ENCODE data around the gene IRAK3.

IRAK3 gene, protein sequence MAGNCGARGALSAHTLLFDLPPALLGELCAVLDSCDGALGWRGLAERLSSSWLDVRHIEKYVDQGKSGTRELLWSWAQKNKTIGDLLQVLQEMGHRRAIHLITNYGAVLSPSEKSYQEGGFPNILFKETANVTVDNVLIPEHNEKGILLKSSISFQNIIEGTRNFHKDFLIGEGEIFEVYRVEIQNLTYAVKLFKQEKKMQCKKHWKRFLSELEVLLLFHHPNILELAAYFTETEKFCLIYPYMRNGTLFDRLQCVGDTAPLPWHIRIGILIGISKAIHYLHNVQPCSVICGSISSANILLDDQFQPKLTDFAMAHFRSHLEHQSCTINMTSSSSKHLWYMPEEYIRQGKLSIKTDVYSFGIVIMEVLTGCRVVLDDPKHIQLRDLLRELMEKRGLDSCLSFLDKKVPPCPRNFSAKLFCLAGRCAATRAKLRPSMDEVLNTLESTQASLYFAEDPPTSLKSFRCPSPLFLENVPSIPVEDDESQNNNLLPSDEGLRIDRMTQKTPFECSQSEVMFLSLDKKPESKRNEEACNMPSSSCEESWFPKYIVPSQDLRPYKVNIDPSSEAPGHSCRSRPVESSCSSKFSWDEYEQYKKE

GRCh38 chr12:66188584-66189485 is at the start of gene IRAK3:
TSS of gene IRAK3 (plus strand) at chr12:66189214. CDS start at chr12:66189300, 86 bp downstream.
- DNase-seq: peak; percentile 23

DNA sequence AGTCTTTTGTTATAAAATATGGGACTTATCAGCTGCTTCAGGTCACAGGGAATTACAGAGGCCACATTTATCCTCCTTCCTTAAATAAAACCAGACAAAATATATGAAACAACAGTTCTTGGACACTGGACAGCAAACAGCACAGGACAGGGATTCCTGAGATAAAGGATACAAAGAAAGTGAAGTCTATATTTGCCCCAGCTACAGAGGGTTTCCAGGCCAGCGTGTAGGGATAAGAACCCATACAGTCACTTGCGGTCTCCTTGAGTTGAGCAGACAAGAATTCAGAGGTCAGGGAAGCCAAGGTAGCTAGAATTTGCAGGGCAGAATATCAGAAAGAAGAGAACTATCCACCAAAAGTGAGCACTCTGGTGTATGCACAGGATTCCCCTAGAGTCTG is 49.7 kb upstream of the IRAK3 start:
- DNase-seq: no peak

DNA sequence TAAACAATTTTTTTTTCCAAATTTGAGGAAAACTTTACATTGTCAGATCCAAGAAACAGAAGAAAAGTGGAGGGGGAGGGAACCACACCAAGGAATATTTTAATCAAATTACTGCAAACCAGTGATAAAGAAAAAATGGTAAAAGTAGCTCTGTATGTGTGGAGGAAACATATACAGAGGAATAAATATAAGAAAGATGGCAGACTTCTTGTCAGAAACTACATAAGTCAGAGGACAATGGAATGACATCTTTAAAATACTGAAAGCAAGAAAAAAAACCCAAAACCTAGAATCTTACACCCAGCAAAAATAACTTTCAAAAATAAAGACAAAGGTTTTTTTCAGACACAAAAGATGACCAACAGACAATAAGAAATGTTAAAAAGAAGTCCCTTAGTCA is 48.3 kb upstream of the IRAK3 start:
- no peak for DNase-seq

- no peak for DNase-seq
Observed at GRCh38 chr12:66141299-66141698, 47.7 kb upstream of the IRAK3 start.

DNA sequence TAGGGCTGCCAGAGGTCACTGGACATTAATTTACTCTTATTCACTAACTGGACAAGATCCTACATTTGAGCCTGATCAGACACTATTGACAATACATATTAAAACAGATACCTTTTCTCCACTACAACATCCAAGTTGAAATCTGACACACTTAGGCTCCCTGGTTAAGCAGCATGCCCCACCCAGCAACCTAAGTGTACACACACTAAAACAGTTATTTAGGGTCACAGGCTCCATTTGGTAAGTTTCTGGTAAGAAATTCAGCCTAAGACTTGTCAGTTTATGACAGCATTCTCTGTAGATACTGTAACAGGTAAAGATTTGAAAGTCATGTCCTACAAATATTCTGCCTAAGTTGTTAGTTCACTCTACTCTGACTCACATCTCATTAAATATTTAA is 46.2 kb upstream of the IRAK3 start:
- no peak for DNase-seq

GRCh38 chr12:66143868-66144267 is 45.1 kb upstream of the IRAK3 start:
- DNase-seq: no peak

DNA sequence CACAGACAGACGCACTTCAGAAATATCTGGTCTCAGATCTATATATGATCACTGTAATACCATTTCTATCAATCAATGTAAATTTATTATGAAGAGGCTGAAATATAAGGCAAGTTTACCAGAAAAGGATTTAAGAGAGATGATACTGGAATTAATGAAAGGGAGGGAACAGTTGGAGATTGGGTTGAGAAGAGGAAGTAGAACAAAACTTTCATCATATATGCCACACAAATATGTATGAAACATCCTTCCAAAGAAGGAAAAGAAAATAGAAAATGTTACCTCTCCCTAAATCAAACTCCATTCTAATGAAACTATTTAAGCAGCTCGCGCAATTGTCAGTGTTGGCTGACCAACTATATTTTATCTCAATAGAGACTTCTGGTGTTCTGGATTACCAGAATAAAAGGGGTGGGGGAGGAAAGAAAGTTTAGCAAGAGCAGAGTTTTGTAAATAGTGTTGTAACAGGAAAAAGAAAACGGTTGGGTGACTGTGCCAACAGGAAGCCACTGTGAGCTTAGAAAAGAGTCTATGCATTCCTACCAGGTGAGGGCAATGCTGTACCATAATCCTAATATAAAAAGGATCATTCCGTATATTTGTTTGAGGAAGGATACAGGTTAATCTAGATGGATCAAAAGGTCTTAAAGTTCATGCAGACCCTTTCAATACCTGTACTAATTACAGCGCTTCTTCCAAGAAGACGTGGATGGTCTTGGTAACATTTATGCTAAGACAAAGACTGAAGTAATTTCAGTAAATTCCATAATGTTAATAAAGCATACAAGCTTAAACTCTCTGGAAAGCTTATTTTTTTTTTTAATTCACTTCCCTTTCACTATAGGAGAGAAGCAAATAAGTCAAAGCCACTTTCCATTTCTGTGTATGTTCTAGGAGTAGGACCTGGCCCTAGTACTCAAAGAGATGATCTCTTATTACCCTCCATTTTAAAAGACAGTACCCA is 43.9 kb upstream of the IRAK3 start:
- DNase-seq: no peak

DNA sequence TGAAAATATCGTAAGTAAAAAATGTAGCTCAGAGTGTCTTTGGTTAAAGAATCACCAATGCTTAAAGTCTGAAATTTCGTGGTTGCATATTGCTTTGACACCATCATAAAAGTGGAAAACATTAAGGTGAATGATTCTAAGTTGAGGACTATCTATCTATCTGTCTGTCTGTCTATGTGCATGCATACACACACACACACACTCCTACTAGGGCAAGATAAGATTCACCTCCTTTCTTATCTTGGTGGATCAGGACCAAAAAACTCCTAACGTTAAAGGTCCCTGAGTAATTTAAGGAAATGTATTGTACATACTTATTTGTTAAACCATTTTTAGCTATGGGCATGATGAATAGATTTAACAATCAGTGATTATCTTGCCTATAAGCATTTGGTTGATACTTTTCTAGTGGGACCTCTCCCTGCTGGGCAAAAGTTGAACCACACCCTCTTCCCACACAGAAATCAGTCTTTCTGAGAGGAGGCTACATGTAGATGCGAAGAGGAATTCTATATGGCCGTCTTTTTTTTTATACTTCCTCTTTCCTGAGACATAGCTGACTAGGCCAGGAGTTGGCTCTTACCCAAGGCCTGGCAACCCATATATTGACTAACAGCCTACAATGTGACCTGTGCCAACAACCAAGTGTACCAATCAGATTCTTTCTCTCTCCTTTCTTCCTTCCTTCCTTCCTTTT is 39.2 kb upstream of the IRAK3 start:
- DNase-seq: no peak

DNA sequence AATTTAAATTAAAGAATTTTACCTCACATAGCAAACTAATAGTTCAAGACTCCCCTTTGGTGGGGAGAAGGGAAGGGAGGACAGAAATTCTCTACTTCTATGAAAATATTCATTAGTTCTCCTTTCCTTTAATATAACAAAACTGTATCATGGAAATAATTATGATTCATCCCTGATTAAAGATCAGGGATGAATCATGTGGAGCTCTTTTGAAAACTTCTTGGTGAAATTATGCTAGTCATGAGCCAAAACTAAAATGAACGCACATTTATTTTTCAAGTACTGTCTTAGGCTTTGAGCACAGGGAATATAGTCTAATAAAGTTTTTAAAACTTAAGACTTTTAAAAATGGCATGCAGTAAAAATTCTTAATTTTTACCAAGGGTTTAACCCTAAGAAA is 36.3 kb upstream of the IRAK3 start:
- no peak for DNase-seq

- no peak for DNase-seq
Observed at GRCh38 chr12:66154776-66155175, 34.2 kb upstream of the IRAK3 start.

- DNase-seq: no peak
Observed at GRCh38 chr12:66156654-66157053, 32.4 kb upstream of the IRAK3 start.

DNA sequence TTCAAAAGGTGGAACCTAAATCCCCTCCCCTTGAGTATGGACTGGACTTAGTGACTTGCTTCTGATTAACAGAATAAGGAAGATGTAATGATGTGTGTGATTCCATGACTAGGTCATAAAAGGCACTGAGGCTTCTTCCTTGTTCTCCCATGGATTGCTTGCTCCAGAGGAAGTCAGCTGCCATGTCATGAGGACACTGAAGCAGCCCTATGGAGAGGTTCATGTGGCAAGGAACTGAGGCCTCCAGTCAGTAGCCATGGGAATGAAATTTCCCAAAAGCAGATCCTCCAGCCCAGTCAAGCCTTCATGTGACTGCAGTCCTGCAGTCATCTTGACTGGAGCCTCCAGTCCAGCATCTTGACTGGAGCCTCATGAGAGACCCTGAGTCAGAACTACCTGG is 29.9 kb upstream of the IRAK3 start:
- no peak for DNase-seq

- no peak for DNase-seq
Observed at GRCh38 chr12:66160704-66161103, 28.3 kb upstream of the IRAK3 start.

DNA sequence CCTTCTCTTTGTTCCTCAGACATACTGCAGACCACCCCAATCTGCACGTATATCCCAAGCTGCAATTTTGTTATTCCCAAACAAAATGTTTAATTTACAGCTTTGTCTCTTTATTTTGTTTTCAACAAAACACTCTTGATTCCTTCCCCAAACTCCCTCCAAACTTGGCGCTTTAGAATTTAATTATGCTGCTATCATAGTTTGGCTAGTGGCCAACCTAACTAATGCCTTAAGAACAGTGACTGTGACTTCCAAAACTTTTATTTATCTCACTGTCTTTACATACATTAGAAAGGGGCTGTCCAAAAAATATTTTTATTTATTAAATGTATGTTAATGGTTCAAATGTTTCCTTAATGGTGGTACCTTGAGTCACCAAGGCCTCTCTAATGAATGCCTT is 26.3 kb upstream of the IRAK3 start:
- DNase-seq: no peak

DNA sequence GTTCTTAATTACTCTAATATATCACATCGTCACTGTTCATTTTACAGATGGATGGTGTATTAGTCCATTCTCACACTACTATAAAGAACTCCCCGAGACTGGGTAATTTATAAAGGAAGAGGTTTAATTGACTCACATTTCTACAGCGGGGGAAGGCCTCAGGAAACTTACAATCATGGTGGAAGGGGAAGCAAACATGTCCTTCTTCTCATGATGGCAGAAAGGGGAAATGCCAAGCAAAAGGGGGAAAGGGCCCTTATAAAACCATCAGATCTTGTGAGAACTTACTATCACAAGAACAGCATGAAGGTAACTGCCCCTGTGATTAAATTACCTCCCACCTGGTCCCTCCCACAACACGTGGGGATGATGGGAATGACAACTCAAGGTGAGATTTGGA is 25.7 kb upstream of the IRAK3 start:
- no peak for DNase-seq

- DNase-seq: no peak
Observed at GRCh38 chr12:66164349-66164821, 24.6 kb upstream of the IRAK3 start.

DNA sequence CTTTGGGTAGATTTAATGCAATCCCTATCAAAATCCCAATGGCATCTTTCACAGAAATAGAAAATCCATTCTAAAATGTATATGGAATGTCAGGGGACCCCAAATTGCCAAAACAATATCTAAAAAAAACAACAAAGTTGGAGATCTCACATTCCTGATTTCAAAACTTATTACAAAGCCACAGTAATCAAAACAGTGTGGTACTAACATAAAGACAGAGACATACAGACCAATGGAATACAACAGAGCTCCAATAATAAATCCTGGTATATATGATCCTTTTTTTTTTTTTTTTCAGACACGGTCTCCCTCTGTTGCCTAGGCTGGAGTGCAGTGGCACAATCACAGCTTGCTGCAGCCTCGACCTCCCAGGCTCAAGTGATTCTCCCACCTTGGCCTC is 23.9 kb upstream of the IRAK3 start:
- no peak for DNase-seq

DNA sequence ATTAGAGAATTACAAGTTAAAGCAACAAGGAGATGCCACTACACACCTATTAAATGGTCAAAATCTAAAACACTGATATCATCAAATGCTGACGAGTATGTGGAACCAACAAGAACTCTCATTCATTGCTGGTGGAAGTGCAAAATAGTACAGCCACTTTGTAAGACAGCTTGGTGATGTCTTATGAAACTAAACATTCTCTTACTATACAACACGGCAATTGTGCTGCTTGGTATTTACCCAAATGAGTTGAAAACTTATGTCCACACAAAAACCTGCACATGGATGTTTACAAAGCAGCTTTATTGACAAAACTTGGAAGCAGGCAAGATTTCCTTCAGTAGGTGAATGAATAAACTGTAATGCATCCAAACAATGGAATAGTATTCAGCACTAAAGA is 22.5 kb upstream of the IRAK3 start:
- no peak for DNase-seq

- no peak for DNase-seq
Observed at GRCh38 chr12:66168410-66168809, 20.6 kb upstream of the IRAK3 start.

GRCh38 chr12:66169221-66170170 is 19.5 kb upstream of the IRAK3 start, which contains the start of gene TMBIM4:
TSS of gene TMBIM4 (minus strand) at chr12:66169996. CDS start at chr12:66169951, 45 bp downstream.
- peak; percentile 80 for DNase-seq

Measured in activated CD8-positive, alpha-beta memory T cell treated with anti-CD3 and anti-CD28 coated beads, Interleukin-2, amount 50 U/mL, for 4 hours (primary cell).